Activated naive CD4-positive, alpha-beta T cell treated with anti-CD3 and anti-CD28 coated beads, Interleukin-2, amount 50 U/mL, for 72 hours (primary cell): ENCODE data around the gene SATB1. TPM values are rescaled to one million over a fixed set of nuclear protein-coding genes. Genes with fewer than 3 reads are reported as not detected.

Experiments
- ATAC-seq, 2 donors: fragments of 150-1000 bp; cut with Tn5 transposase; 2 replicates each; pipeline ENCODE4 v1.10.0; 2021; ENCODE audit warnings: mild to moderate bottlenecking in 2 of 2, moderate library complexity in 2 of 2
- DNase-seq, 2 donors: peaks; one replicate each; pipeline ENCODE4 v3.0.0; 2021 to 2022; ENCODE audit warnings: low spot score in 2 of 2
- H3K27ac Mint-ChIP-seq, 2 donors: one replicate each; pipeline ENCODE4 v1.8.0; 2022; ENCODE audit warnings: mild to moderate bottlenecking in 2 of 2, mixed read lengths in 2 of 2
- H3K36me3 Mint-ChIP-seq, 2 donors: one replicate each; pipeline ENCODE4 v1.8.0; 2022; ENCODE audit warnings: mixed read lengths in 2 of 2
- H3K9me3 Mint-ChIP-seq, 2 donors: one replicate each; pipeline ENCODE4 v1.8.0; 2022; ENCODE audit warnings: mixed read lengths in 2 of 2
- total RNA-seq, 2 donors: library from RNA; stranded (reverse); gene quantifications; one replicate each; pipeline ENCODE4 v1.2.3, GENCODE V29; 2022

The SATB1 gene
- total RNA-seq, 2 donors from 2014 or later = 279 to 444 TPM

- Mint-ChIP-seq H3K9me3 (no peaks in the 10 kb centered on the region), H3K36me3 (peaks cover 55 to 78% of the 10 kb centered on the region in 2 donors), H3K27ac (peak overlapping the region; percentile 86 to 90)
- DNase-seq (no peak), ATAC-seq (no peak)
These were observed 15.1 kb upstream of the SATB1 start for GRCh38 chr3:18440066-18440722.

- no peak for DNase-seq
- no peak for ATAC-seq
- Mint-ChIP-seq H3K36me3 (peaks cover 52 to 82% of the 10 kb centered on the region in 2 donors), H3K27ac (peak overlapping the region; percentile 86 to 90), H3K9me3 (no peaks in the 10 kb centered on the region)
These were observed 14.1 kb upstream of the SATB1 start for GRCh38 chr3:18439281-18439680.

GRCh38 chr3:18438586-18438985 is 13.4 kb upstream of the SATB1 start:
- peak; percentile 54 to 72 for DNase-seq
- peaks cover 45 to 75% of the 10 kb centered on the region in 2 donors for H3K36me3 Mint-ChIP-seq
- ATAC-seq = peak; percentile 87 to 88
- H3K9me3 Mint-ChIP-seq = no peaks in the 10 kb centered on the region
- H3K27ac Mint-ChIP-seq = peak overlapping the region; percentile 86 to 98

- Mint-ChIP-seq H3K36me3 (peaks cover 46 to 74% of the 10 kb centered on the region in 2 donors), H3K27ac (peak overlapping the region; percentile 83 to 89), H3K9me3 (no peaks in the 10 kb centered on the region)
- ATAC-seq (no peak), DNase-seq (no peak)
These were observed 11.1 kb upstream of the SATB1 start for GRCh38 chr3:18436213-18436612.

- peak overlapping the region; percentile 22 to 83 for H3K27ac Mint-ChIP-seq
- DNase-seq (no peak), ATAC-seq (no peak)
- H3K9me3 Mint-ChIP-seq = no peaks in the 10 kb centered on the region
- H3K36me3 Mint-ChIP-seq = peaks cover 41 to 72% of the 10 kb centered on the region in 2 donors
These were observed 9.6 kb upstream of the SATB1 start for GRCh38 chr3:18434711-18435110.

GRCh38 chr3:18432752-18433151 is 7.6 kb upstream of the SATB1 start:
- Mint-ChIP-seq H3K27ac (peak overlapping the region; percentile 38 to 82), H3K9me3 (no peaks in the 10 kb centered on the region), H3K36me3 (peaks cover 37 to 76% of the 10 kb centered on the region in 2 donors)
- no peak for DNase-seq
- no peak for ATAC-seq

- ATAC-seq = peak in 1 of 2 donors; percentile 6
- H3K9me3 Mint-ChIP-seq = no peaks in the 10 kb centered on the region
- DNase-seq = no peak
- peaks cover 29 to 71% of the 10 kb centered on the region in 2 donors for H3K36me3 Mint-ChIP-seq
- H3K27ac Mint-ChIP-seq = peak overlapping the region; percentile 40 to 82
These were observed 6.1 kb upstream of the SATB1 start for GRCh38 chr3:18431266-18431665.

- ATAC-seq (no peak), DNase-seq (no peak)
- H3K9me3 Mint-ChIP-seq = no peaks in the 10 kb centered on the region
- H3K36me3 Mint-ChIP-seq = peaks cover 33 to 73% of the 10 kb centered on the region in 2 donors
- H3K27ac Mint-ChIP-seq = peak overlapping the region; percentile 39 to 82
These were observed 4.0 kb upstream of the SATB1 start for GRCh38 chr3:18428991-18429745.

GRCh38 chr3:18428036-18428435 is 2.9 kb upstream of the SATB1 start:
- peak overlapping the region in 1 of 2 donors; percentile 25 for H3K27ac Mint-ChIP-seq

GRCh38 chr3:18426597-18427193 is 1.6 kb upstream of the SATB1 start:
- Mint-ChIP-seq H3K27ac (peak overlapping the region; percentile 95 to 96), H3K36me3 (peaks cover 38 to 72% of the 10 kb centered on the region in 2 donors), H3K9me3 (no peaks in the 10 kb centered on the region)
- DNase-seq = no peak
- no peak for ATAC-seq

More at GRCh38 chr3:18428036-18428435, 2.9 kb upstream of the SATB1 start:
- DNase-seq (no peak), ATAC-seq (no peak)
- Mint-ChIP-seq H3K9me3 (no peaks in the 10 kb centered on the region), H3K36me3 (peaks cover 44 to 84% of the 10 kb centered on the region in 2 donors)

- Mint-ChIP-seq H3K9me3 (no peaks in the 10 kb centered on the region), H3K36me3 (peaks cover 32 to 72% of the 10 kb centered on the region in 2 donors), H3K27ac (peak overlapping the region; percentile 96 to 97)
- peak; percentile 64 to 79 for DNase-seq
- peak; percentile 52 to 73 for ATAC-seq
These were observed 610 bp upstream of the SATB1 start for GRCh38 chr3:18425641-18426257.

GRCh38 chr3:18424213-18424728 is 868 bp downstream of the SATB1 start:
- Mint-ChIP-seq H3K9me3 (no peaks in the 10 kb centered on the region), H3K27ac (peak overlapping the region; percentile 94 to 96), H3K36me3 (peaks cover 40 to 76% of the 10 kb centered on the region in 2 donors)
- ATAC-seq = peak in 1 of 2 donors; percentile 2
- DNase-seq = no peak

GRCh38 chr3:18423401-18424212 is 1.5 kb downstream of the SATB1 start:
- H3K27ac Mint-ChIP-seq = peak overlapping the region; percentile 94 to 96
- no peaks in the 10 kb centered on the region for H3K9me3 Mint-ChIP-seq
- DNase-seq = peak in 1 of 2 donors; percentile 57
- ATAC-seq = peak; percentile 33 to 58
- H3K36me3 Mint-ChIP-seq = peaks cover 42 to 76% of the 10 kb centered on the region in 2 donors

- no peak for DNase-seq
- H3K36me3 Mint-ChIP-seq = peaks cover 49 to 76% of the 10 kb centered on the region in 2 donors
These were observed 2.2 kb downstream of the SATB1 start for GRCh38 chr3:18422972-18423371.

GRCh38 chr3:18420555-18420954 is 4.6 kb downstream of the SATB1 start:
- no peaks in the 10 kb centered on the region for H3K9me3 Mint-ChIP-seq
- peak overlapping the region; percentile 57 to 87 for H3K27ac Mint-ChIP-seq
- H3K36me3 Mint-ChIP-seq = peaks cover 64 to 87% of the 10 kb centered on the region in 2 donors
- DNase-seq (no peak), ATAC-seq (no peak)

More at GRCh38 chr3:18422972-18423371, 2.2 kb downstream of the SATB1 start:
- ATAC-seq = no peak
- H3K9me3 Mint-ChIP-seq = no peaks in the 10 kb centered on the region
- peak overlapping the region; percentile 94 to 96 for H3K27ac Mint-ChIP-seq

GRCh38 chr3:18419232-18419631 is 5.9 kb downstream of the SATB1 start:
- Mint-ChIP-seq H3K36me3 (peaks cover 70 to 85% of the 10 kb centered on the region in 2 donors), H3K27ac (peak overlapping the region; percentile 57 to 87), H3K9me3 (no peaks in the 10 kb centered on the region)
- no peak for DNase-seq
- ATAC-seq = no peak
